ENCODE results near the gene ADARB2.

Gene ADARB2

DNA sequence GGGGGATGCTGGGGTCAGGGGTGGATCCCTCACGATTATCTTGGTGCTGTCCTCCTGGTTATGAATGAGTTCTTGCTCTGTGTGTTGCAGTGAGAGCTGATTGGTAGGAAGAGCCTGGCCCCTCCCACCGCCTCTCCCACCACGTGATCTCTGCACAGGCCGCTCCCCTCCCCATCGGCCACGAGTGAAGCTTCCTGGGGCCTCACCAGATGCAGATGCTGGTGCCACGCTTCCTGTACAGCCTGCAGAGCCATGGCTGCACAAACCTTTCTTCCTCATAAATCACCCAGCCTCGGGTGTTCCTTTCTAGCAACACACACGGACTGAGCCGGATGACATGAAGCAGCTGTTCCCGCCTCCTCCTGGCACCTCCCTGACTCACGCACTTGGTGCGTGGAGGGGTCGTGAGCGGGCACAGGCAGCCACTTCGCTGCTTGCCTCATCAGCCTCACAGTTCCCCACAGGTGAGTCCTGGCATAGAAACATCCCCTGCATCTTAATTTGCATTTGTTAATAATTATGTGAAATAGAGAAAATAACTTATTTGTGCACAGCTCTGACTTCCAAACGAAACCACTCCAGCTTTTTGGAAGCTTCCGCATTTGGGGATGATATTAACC lies 210.8 kb downstream of the ADARB2 start:
- POLR2A ChIA-PET = no interaction called here
- Histone ChIP-seq H3K36me3 (ENCODE audit: control insufficient read depth in 2 of 2, insufficient read depth in 1 of 2, low read length in 2 of 2) (no peaks in the 10 kb centered on the region), H3K4me3 (ENCODE audit: low read depth, low read length) (no peak overlapping the region), H3K9me3 (ENCODE audit: control insufficient read depth, insufficient read depth, low read depth, low read length) (no peaks in the 10 kb centered on the region), H3K27ac (ENCODE audit: extremely low read depth, low read depth, low read length) (no peak overlapping the region), H3K4me1 (ENCODE audit: control insufficient read depth, insufficient read depth, low read length) (no peaks in the 10 kb centered on the region)
- TF ChIP-seq, protein P1, sequence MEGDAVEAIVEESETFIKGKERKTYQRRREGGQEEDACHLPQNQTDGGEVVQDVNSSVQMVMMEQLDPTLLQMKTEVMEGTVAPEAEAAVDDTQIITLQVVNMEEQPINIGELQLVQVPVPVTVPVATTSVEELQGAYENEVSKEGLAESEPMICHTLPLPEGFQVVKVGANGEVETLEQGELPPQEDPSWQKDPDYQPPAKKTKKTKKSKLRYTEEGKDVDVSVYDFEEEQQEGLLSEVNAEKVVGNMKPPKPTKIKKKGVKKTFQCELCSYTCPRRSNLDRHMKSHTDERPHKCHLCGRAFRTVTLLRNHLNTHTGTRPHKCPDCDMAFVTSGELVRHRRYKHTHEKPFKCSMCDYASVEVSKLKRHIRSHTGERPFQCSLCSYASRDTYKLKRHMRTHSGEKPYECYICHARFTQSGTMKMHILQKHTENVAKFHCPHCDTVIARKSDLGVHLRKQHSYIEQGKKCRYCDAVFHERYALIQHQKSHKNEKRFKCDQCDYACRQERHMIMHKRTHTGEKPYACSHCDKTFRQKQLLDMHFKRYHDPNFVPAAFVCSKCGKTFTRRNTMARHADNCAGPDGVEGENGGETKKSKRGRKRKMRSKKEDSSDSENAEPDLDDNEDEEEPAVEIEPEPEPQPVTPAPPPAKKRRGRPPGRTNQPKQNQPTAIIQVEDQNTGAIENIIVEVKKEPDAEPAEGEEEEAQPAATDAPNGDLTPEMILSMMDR (tag by site-specific recombination; IDR thresholded peaks at IDR 0.05) = no peak
- TF ChIP-seq, protein P2, sequence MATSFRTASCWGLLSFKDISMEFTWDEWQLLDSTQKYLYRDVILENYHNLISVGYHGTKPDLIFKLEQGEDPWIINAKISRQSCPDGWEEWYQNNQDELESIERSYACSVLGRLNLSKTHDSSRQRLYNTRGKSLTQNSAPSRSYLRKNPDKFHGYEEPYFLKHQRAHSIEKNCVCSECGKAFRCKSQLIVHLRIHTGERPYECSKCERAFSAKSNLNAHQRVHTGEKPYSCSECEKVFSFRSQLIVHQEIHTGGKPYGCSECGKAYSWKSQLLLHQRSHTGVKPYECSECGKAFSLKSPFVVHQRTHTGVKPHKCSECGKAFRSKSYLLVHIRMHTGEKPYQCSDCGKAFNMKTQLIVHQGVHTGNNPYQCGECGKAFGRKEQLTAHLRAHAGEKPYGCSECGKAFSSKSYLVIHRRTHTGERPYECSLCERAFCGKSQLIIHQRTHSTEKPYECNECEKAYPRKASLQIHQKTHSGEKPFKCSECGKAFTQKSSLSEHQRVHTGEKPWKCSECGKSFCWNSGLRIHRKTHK (tag by site-specific recombination; IDR thresholded peaks at IDR 0.05) = no peak
- TF ChIP-seq ZNF549 (tag by site-specific recombination; IDR thresholded peaks at IDR 0.05) (no peak), SP2 (tag by site-specific recombination; IDR thresholded peaks at IDR 0.05) (no peak), ZFP41 (tag by site-specific recombination; IDR thresholded peaks at IDR 0.05; ENCODE audit: borderline replicate concordance) (no peak), ZEB2 (tag by site-specific recombination; IDR thresholded peaks at IDR 0.05) (no peak), ZNF404 (tag by site-specific recombination; IDR thresholded peaks at IDR 0.05) (no peak), ZNF18 (tag by site-specific recombination; IDR thresholded peaks at IDR 0.05) (no peak), ZNF354C (tag by site-specific recombination; IDR thresholded peaks at IDR 0.05; ENCODE audit: borderline replicate concordance, low read depth) (no peak), SCRT1 (tag by site-specific recombination; IDR thresholded peaks at IDR 0.05; ENCODE audit: borderline replicate concordance) (no peak), EGR2 (tag by site-specific recombination; IDR thresholded peaks at IDR 0.05; ENCODE audit: low read depth) (no peak), ZNF121 (tag by site-specific recombination; IDR thresholded peaks at IDR 0.05) (no peak)
- TF ChIP-seq, protein P3, sequence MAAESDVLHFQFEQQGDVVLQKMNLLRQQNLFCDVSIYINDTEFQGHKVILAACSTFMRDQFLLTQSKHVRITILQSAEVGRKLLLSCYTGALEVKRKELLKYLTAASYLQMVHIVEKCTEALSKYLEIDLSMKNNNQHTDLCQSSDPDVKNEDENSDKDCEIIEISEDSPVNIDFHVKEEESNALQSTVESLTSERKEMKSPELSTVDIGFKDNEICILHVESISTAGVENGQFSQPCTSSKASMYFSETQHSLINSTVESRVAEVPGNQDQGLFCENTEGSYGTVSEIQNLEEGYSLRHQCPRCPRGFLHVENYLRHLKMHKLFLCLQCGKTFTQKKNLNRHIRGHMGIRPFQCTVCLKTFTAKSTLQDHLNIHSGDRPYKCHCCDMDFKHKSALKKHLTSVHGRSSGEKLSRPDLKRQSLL (tag by site-specific recombination; IDR thresholded peaks at IDR 0.05) = no peak
- CTCF ChIA-PET = no interaction called here

GRCh38 chr10:1525354-1526162 lies 211.8 kb downstream of the ADARB2 start:
- TF ChIP-seq ZNF48 (tag by site-specific recombination; IDR thresholded peaks at IDR 0.05) = no peak
- TF ChIP-seq ZNF239 (tag by site-specific recombination; IDR thresholded peaks at IDR 0.05) = no peak
- no peak for TF ChIP-seq ZNF112 (tag by site-specific recombination; IDR thresholded peaks at IDR 0.05)

More at GRCh38 chr10:1525354-1526162, 211.8 kb downstream of the ADARB2 start:
- no peaks in the 10 kb centered on the region for H3K9me3 ChIP-seq (ENCODE audit: control insufficient read depth, insufficient read depth, low read depth, low read length)
- no peaks in the 10 kb centered on the region for H3K4me1 ChIP-seq (ENCODE audit: control insufficient read depth, insufficient read depth, low read length)
- no peak overlapping the region for H3K4me3 ChIP-seq (ENCODE audit: low read depth, low read length)
- no peaks in the 10 kb centered on the region for H3K36me3 ChIP-seq (ENCODE audit: control insufficient read depth in 2 of 2, insufficient read depth in 1 of 2, low read length in 2 of 2)
- CTCF ChIA-PET = no interaction called here
- POLR2A ChIA-PET = no interaction called here
- no peak overlapping the region for H3K27ac ChIP-seq (ENCODE audit: extremely low read depth, low read depth, low read length)
